Neuronal stem cell (in vitro differentiated cells): ENCODE results near the gene SIK3.

Experiments
- DNase-seq: peaks from one replicate; pipeline ENCODE4 v3.0.0-alpha.2; 2013; ENCODE audit warnings: low spot score
- H2AFZ ChIP-seq: one replicate; pipeline ENCODE4 v1.6.1; 2013; ENCODE audit warnings: mild to moderate bottlenecking, low read length, inconsistent platforms
- H2AK5ac ChIP-seq: 2 replicates; pipeline ENCODE4 v1.6.1; 2013; ENCODE audit warnings: low read depth, mild to moderate bottlenecking, inconsistent platforms, low read length, moderate library complexity, mixed read lengths
- H2BK120ac ChIP-seq: 2 replicates; pipeline ENCODE4 v1.6.1; 2013; ENCODE audit warnings: low read depth, mild to moderate bottlenecking, inconsistent platforms, low read length, moderate library complexity, mixed read lengths
- H2BK12ac ChIP-seq: one replicate; pipeline ENCODE4 v1.6.1; 2013; ENCODE audit warnings: low read length, inconsistent platforms
- H2BK15ac ChIP-seq: 2 replicates; pipeline ENCODE4 v1.6.1; 2013; ENCODE audit warnings: mild to moderate bottlenecking, low read length, inconsistent platforms, mixed read lengths
- H2BK5ac ChIP-seq: one replicate; pipeline ENCODE4 v1.6.1; 2013; ENCODE audit warnings: inconsistent platforms, mild to moderate bottlenecking, low read length, moderate library complexity
- H3K14ac ChIP-seq: one replicate; pipeline ENCODE4 v1.6.1; 2013; ENCODE audit warnings: low read length, inconsistent platforms
- H3K18ac ChIP-seq: 2 replicates; pipeline ENCODE4 v1.6.1; 2013; ENCODE audit warnings: low read length, inconsistent platforms
- H3K23ac ChIP-seq: 2 replicates; pipeline ENCODE4 v1.6.1; 2013; ENCODE audit warnings: low read depth, mild to moderate bottlenecking, mixed read lengths, low read length, inconsistent platforms; ENCODE audit not compliant: poor library complexity
- H3K27ac ChIP-seq: replicated peaks from 3 replicates; pipeline ENCODE4 v1.5.1; 2013; ENCODE audit warnings: low read length, inconsistent platforms
- H3K27me3 ChIP-seq, 3 experiments: 2 replicates each; pipeline ENCODE4 v1.6.1; 2013; ENCODE audit warnings: low read length in 3 of 3, mild to moderate bottlenecking in 2 of 3, inconsistent platforms in 1 of 3, low read depth in 1 of 3, mixed read lengths in 1 of 3, moderate library complexity in 1 of 3; ENCODE audit not compliant: control insufficient read depth in 3 of 3, insufficient read depth in 3 of 3
- H3K36me3 ChIP-seq, 2 donors: replicated peaks in 1 of 2; 2 replicates each; pipeline ENCODE4 v1.6.1; 2013; ENCODE audit warnings: low read length in 2 of 2; ENCODE audit not compliant: control insufficient read depth in 2 of 2, insufficient read depth in 2 of 2
- H3K4ac ChIP-seq: 2 replicates; pipeline ENCODE4 v1.6.1; 2013; ENCODE audit warnings: inconsistent platforms, mild to moderate bottlenecking, low read length, moderate library complexity
- H3K4me1 ChIP-seq, 2 donors: 1 replicate in 1 of 2; 2 replicates in 1 of 2; pipeline ENCODE4 v1.6.1; 2013; ENCODE audit warnings: low read length in 2 of 2, low read depth in 1 of 2; ENCODE audit not compliant: control insufficient read depth in 2 of 2, insufficient read depth in 1 of 2
- H3K4me2 ChIP-seq: one replicate; pipeline ENCODE4 v1.6.1; 2013; ENCODE audit warnings: mild to moderate bottlenecking, low read length, inconsistent platforms; ENCODE audit not compliant: insufficient read depth, poor library complexity, severe bottlenecking
- H3K4me3 ChIP-seq, 2 donors: 2 replicates each; pipeline ENCODE4 v1.5.1; 2013; ENCODE audit warnings: low read length in 2 of 2, mild to moderate bottlenecking in 2 of 2, inconsistent platforms in 1 of 2, moderate library complexity in 1 of 2
- H3K79me1 ChIP-seq: one replicate; pipeline ENCODE4 v1.6.1; 2013; ENCODE audit warnings: low read depth, mild to moderate bottlenecking, inconsistent platforms, low read length, moderate library complexity
- H3K9ac ChIP-seq: one replicate; pipeline ENCODE4 v1.6.1; 2013; ENCODE audit warnings: mild to moderate bottlenecking, low read depth, low read length, inconsistent platforms; ENCODE audit not compliant: poor library complexity
- H3K9me3 ChIP-seq, 2 donors: replicated peaks in 1 of 2; 2 replicates each; pipeline versions ENCODE3 to v1.6.1; 2013; ENCODE audit warnings: low read length in 2 of 2, mild to moderate bottlenecking in 2 of 2, inconsistent platforms in 1 of 2, low read depth in 1 of 2, mixed read lengths in 1 of 2, moderate library complexity in 1 of 2; ENCODE audit not compliant: control insufficient read depth in 2 of 2, insufficient read depth in 1 of 2
- H4K8ac ChIP-seq: one replicate; pipeline ENCODE4 v1.6.1; 2013; ENCODE audit warnings: low read depth, mild to moderate bottlenecking, inconsistent platforms, low read length, moderate library complexity
- H4K91ac ChIP-seq: one replicate; pipeline ENCODE4 v1.6.1; 2013; ENCODE audit warnings: low read length, low read depth, mild to moderate bottlenecking, inconsistent platforms; ENCODE audit not compliant: poor library complexity
- WGBS, 2 donors: extraction: QIAGEN DNeasy Blood & Tissue Kit; methylation state at CpG; one replicate each; pipeline ENCODE4 v1.1.7; 2013; ENCODE audit warnings: missing lambda C conversion rate in 2 of 2, mixed read lengths in 1 of 2; ENCODE audit not compliant: insufficient read length in 2 of 2, insufficient replicate concordance in 1 of 2; ENCODE audit errors: extremely low coverage in 2 of 2; 5-methylcytosine and 5-hydroxymethylcytosine counted together

Gene SIK3

DNA sequence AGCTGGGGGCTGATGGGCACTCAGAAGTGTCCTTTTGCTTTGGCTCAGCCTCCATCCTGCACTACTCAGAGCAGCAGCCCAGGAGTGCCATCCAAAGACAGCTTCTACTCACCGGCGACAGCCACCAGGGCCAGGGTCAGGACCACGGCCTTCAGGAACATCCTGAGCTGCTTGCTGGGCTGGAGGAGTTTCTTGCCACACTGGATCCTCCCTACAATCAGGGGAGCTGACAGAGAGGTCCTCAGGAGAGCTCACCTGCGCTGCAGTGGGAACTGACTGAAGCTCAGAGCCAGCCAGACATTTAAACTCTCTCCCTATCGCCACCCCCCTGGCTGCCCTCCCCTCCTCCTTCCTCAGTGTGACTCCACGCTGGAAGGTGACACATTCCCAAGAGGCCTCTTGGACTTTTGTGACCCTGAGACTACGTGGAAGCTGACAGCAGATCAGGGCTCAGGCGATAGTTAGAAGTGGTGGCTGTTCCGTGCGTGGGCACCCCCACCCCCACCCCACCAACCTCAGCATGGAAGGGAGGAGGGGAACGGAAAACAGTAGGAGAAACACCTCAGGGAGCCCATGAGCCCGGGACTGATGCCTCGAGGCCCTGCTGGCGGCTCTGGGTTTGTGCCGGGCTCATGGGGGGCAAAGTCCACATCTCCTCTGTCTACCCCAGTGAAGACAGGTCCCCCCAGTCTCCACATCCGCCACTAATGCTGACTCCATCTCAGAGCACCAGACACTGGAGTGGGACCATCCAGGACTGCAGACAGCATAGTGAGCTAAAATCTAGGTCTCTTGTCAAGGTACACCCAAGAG, 275.0 kb downstream of the SIK3 start, which contains the start of gene APOA4:
APOA4 (minus strand) TSS at position 274 of the 813 bp plus-strand sequence; CDS start at position 161, 113 bp downstream.
- H3K4ac ChIP-seq, result no peak within 1 kb of the TSS
- H2AFZ ChIP-seq, result no peak within 1 kb of the TSS
- peaks cover 0 to 4% of the 10 kb centered on the region in 2 donors for H3K4me1 ChIP-seq
- H3K18ac ChIP-seq, result peak within 1 kb of the TSS; percentile 38
- H3K27me3 ChIP-seq, result peaks cover 0 to 8% (median 1%) of the 10 kb centered on the region in 3 experiments
- H3K9me3 ChIP-seq, result no peaks in the 10 kb centered on the region
- H2BK120ac ChIP-seq, result no peak within 1 kb of the TSS
- no peaks in the 10 kb centered on the region for H3K79me1 ChIP-seq
- peak within 1 kb of the TSS; percentile 11 for H2AK5ac ChIP-seq
- H4K8ac ChIP-seq, result peak within 1 kb of the TSS; percentile 65
- H2BK5ac ChIP-seq, result no peak within 1 kb of the TSS
- no peak within 1 kb of the TSS for H4K91ac ChIP-seq
- no peak within 1 kb of the TSS for H3K14ac ChIP-seq
- no peak within 1 kb of the TSS for H3K27ac ChIP-seq
- H2BK15ac ChIP-seq, result peak within 1 kb of the TSS; percentile 87
- no peak within 1 kb of the TSS for H3K23ac ChIP-seq
- no peaks in the 10 kb centered on the region for H3K36me3 ChIP-seq
- no peak within 1 kb of the TSS for H3K4me2 ChIP-seq
- H3K9ac ChIP-seq, result peak within 1 kb of the TSS; percentile 9
- H2BK12ac ChIP-seq, result peak within 1 kb of the TSS; percentile 22
- no CpG with 5 or more reads among the region's 16 CpGs for WGBS, 2 donors
- no peak within 1 kb of the TSS for H3K4me3 ChIP-seq
- DNase-seq, result no peak

DNA sequence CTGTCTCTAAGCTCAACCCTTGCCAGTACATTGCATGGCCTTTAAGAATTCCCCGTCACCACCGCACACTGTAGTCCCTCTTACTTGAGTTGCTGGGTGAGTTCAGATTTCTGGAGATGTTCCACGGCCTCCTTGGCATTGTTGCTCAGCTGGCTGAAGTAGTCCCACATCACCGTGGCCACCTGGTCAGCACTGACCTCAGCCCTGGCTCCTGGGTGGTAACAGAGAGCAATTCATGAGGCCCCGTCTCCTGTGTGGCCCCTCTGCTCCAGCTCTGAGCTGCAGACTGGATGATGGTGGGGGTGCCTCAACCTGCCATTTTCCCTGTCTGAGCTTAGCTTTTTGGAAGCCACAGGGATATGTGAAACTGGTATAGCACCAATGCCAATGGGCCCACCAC, 275.7 kb downstream of the SIK3 start:
- peaks cover 0 to 4% of the 10 kb centered on the region in 2 donors for H3K4me1 ChIP-seq
- no peak overlapping the region for H4K8ac ChIP-seq
- peaks cover 0 to 2% of the 10 kb centered on the region in 2 donors for H3K9me3 ChIP-seq
- WGBS, 2 donors, result no CpG with 5 or more reads among the region's 5 CpGs
- no peak overlapping the region for H2BK12ac ChIP-seq
- H3K36me3 ChIP-seq, result no peaks in the 10 kb centered on the region
- H3K27me3 ChIP-seq, result peaks cover 0 to 8% (median 1%) of the 10 kb centered on the region in 3 experiments
- no peak overlapping the region for H2AFZ ChIP-seq
- H3K79me1 ChIP-seq, result no peaks in the 10 kb centered on the region
- H2BK15ac ChIP-seq, result no peak overlapping the region
- peak overlapping the region; percentile 9 for H3K9ac ChIP-seq
- H3K14ac ChIP-seq, result no peak overlapping the region
- H3K4me2 ChIP-seq, result no peak overlapping the region
- H3K18ac ChIP-seq, result no peak overlapping the region
- H2AK5ac ChIP-seq, result no peak overlapping the region
- H3K4ac ChIP-seq, result no peak overlapping the region
- no peak overlapping the region for H3K4me3 ChIP-seq
- H2BK5ac ChIP-seq, result no peak overlapping the region
- no peak overlapping the region for H4K91ac ChIP-seq
- H3K27ac ChIP-seq, result no peak overlapping the region
- no peak overlapping the region for H3K23ac ChIP-seq
- no peak overlapping the region for H2BK120ac ChIP-seq
- DNase-seq, result no peak

DNA sequence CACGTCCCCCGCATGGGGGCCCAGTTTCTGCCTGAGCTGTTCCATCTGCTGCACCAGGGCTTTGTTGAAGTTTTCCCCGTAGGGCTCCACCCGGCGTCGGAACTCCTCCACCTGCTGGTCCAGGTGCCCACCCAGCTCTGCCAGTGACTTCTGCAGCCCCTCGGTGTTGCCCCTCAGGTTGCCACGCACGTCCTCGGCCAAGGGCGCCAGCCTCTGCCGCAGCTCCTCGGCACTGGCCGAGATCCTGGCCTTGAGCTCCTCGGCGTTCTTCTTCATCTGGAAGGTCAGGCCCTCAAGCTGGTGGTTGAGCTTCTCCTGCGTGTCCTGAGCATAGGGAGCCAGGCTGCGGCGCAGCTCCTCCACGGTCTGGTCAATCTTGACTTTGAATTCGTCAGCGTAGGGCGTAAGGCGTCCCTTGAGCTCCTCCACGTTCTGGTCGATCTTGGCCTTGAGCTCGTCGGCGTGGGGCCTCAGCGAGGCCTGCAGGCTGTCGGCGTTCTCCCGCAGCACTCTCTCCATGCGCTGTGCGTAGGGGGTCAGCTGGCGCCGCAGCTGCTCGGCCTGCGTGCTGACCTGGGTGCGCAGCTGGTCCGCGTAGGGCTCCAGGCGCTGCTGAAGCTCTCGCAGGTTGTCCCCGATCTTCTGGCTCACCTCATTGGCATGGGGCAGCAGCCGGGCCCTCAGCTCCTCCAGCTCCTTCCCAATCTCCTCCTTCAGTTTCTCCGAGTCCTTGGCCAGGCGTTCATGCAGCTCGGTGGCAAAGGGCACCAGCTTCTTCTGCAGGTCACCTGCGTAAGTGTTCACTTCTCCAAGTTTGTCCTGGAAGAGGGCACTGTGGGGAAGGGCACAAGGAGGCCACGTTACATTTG, 276.9 kb downstream of the SIK3 start:
- Histone ChIP-seq H3K79me1 (no peaks in the 10 kb centered on the region), H2BK15ac (no peak overlapping the region), H4K8ac (peak overlapping the region; percentile 43), H3K23ac (no peak overlapping the region), H3K36me3 (no peaks in the 10 kb centered on the region), H3K4me2 (no peak overlapping the region), H3K27me3 (peaks cover 0 to 8% (median 1%) of the 10 kb centered on the region in 3 experiments), H2AK5ac (peak overlapping the region; percentile 46), H2BK12ac (peak overlapping the region; percentile 58), H2BK120ac (no peak overlapping the region), H3K4ac (no peak overlapping the region), H3K9ac (no peak overlapping the region), H3K4me3 (no peak overlapping the region), H3K27ac (no peak overlapping the region), H4K91ac (no peak overlapping the region), H2BK5ac (peak overlapping the region; percentile 5), H3K4me1 (peaks cover 0 to 4% of the 10 kb centered on the region in 2 donors), H3K9me3 (peaks cover 0 to 2% of the 10 kb centered on the region in 2 donors), H2AFZ (no peak overlapping the region), H3K18ac (peak overlapping the region; percentile 48), H3K14ac (peak overlapping the region; percentile 21)
- no CpG with 5 or more reads among the region's 51 CpGs for WGBS, 2 donors
- no peak for DNase-seq

DNA sequence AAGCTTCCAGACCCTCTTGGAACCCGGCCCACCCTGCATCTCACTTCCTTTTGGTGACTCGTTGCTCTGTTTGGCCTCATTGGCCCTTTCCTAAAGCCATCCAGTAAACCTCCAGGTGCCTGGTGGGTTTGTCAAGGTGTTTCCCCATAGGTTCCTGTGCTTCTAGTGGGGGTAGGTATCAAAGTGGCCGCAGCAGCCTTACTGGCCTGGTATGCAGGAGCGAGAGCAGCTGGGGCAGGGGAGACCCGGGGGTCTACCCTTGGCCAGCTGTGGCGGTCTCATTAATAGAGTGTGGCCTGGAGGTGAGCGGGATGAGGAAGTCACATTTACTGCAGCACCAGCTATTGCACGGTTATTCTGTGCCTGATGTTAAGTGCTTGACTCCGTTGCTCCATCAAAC, 279.2 kb downstream of the SIK3 start:
- Histone ChIP-seq H3K4me2 (no peak overlapping the region), H3K36me3 (no peaks in the 10 kb centered on the region), H2BK120ac (no peak overlapping the region), H3K23ac (peak overlapping the region; percentile 65), H3K4me3 (no peak overlapping the region), H3K79me1 (no peaks in the 10 kb centered on the region), H3K14ac (no peak overlapping the region), H3K4me1 (peaks cover 0 to 4% of the 10 kb centered on the region in 2 donors), H3K27me3 (peaks cover 0 to 8% (median 1%) of the 10 kb centered on the region in 3 experiments), H3K9ac (no peak overlapping the region), H4K8ac (no peak overlapping the region), H2AK5ac (peak overlapping the region; percentile 81), H3K18ac (peak overlapping the region; percentile 48), H3K9me3 (peaks cover 0 to 2% of the 10 kb centered on the region in 2 donors), H3K4ac (no peak overlapping the region), H3K27ac (no peak overlapping the region), H2BK12ac (no peak overlapping the region), H4K91ac (no peak overlapping the region), H2AFZ (no peak overlapping the region), H2BK5ac (no peak overlapping the region), H2BK15ac (no peak overlapping the region)
- DNase-seq, result no peak
- no CpG with 5 or more reads among the region's 9 CpGs for WGBS, 2 donors
